GM21619 (cell line): ENCODE measurements around the gene ENOX2.
"Not testable (repeated sequence)": the region's sequence is repeated elsewhere in the genome, so short reads cannot be mapped to it uniquely, and the experiment has no call there.

Experiments used
- ATAC-seq: cut with Tn5 transposase; IDR thresholded peaks from one replicate; pipeline ENCODE4 v1.9.1; 2021; ENCODE audit not compliant: unreplicated experiment

The ENOX2 gene

GRCh38 chrX:130902783-130903613 is at the start of gene ENOX2:
Gene ENOX2 (minus strand): TSS chrX:130903209. CDS start chrX:130703216, 199,993 bp downstream.
- peak; percentile 98 for ATAC-seq

- peak; percentile 98 for ATAC-seq
Measured at GRCh38 chrX:130952266-130953043, 49.4 kb upstream of the ENOX2 start.

GRCh38 chrX:130944230-130944629 is 41.2 kb upstream of the ENOX2 start:
- ATAC-seq: no peak

GRCh38 chrX:130937101-130937500 is 34.1 kb upstream of the ENOX2 start:
- no peak for ATAC-seq

GRCh38 chrX:130933358-130933757 is 30.3 kb upstream of the ENOX2 start:
- no peak for ATAC-seq

- not testable (repeated sequence) for ATAC-seq
Measured at GRCh38 chrX:130920405-130920804, 17.4 kb upstream of the ENOX2 start.

- not testable (repeated sequence) for ATAC-seq
Measured at GRCh38 chrX:130919676-130920075, 16.7 kb upstream of the ENOX2 start.

GRCh38 chrX:130918498-130918897 is 15.5 kb upstream of the ENOX2 start:
- not testable (repeated sequence) for ATAC-seq

GRCh38 chrX:130916636-130917422 is 13.8 kb upstream of the ENOX2 start:
- no peak for ATAC-seq

GRCh38 chrX:130915302-130915701 is 12.3 kb upstream of the ENOX2 start:
- ATAC-seq: no peak

GRCh38 chrX:130909469-130910136 is 6.6 kb upstream of the ENOX2 start:
- ATAC-seq: no peak

- no peak for ATAC-seq
Measured at GRCh38 chrX:130906776-130907175, 3.8 kb upstream of the ENOX2 start.

- no peak for ATAC-seq
Measured at GRCh38 chrX:130902446-130902782, 595 bp downstream of the ENOX2 start.

GRCh38 chrX:130896802-130897501 is 6.1 kb downstream of the ENOX2 start:
- ATAC-seq: no peak

- ATAC-seq: no peak
Measured at GRCh38 chrX:130896026-130896425, 7.0 kb downstream of the ENOX2 start.

GRCh38 chrX:130895299-130895698 is 7.7 kb downstream of the ENOX2 start:
- ATAC-seq: no peak

GRCh38 chrX:130893356-130894085 is 9.5 kb downstream of the ENOX2 start:
- no peak for ATAC-seq

GRCh38 chrX:130887376-130887775 is 15.6 kb downstream of the ENOX2 start:
- ATAC-seq: no peak

GRCh38 chrX:130885996-130886395 is 17.0 kb downstream of the ENOX2 start:
- ATAC-seq: no peak

GRCh38 chrX:130885508-130885907 is 17.5 kb downstream of the ENOX2 start:
- ATAC-seq: no peak
